GM12875 (cell line): ENCODE measurements around the gene ROBO1.

Experiments used
- H3K4me3 ChIP-seq: one replicate; pipeline ENCODE4 v1.5.1; 2011; ENCODE audit warnings: low read depth, low read length, control low read depth
- TF ChIP-seq, protein P1 (sequence below): IDR thresholded peaks from 2 replicates; pipeline ENCODE4 v1.5.1; 2011; ENCODE audit warnings: low read depth, mild to moderate bottlenecking, control low read depth, inconsistent platforms, low read length, moderate library complexity, borderline replicate concordance; ENCODE audit not compliant: insufficient read depth

ROBO1 gene

GRCh38 chr3:79002465-79003372 lies 765.1 kb downstream of the ROBO1 start:
- no peak overlapping the region for H3K4me3 ChIP-seq
- TF ChIP-seq, protein P1, sequence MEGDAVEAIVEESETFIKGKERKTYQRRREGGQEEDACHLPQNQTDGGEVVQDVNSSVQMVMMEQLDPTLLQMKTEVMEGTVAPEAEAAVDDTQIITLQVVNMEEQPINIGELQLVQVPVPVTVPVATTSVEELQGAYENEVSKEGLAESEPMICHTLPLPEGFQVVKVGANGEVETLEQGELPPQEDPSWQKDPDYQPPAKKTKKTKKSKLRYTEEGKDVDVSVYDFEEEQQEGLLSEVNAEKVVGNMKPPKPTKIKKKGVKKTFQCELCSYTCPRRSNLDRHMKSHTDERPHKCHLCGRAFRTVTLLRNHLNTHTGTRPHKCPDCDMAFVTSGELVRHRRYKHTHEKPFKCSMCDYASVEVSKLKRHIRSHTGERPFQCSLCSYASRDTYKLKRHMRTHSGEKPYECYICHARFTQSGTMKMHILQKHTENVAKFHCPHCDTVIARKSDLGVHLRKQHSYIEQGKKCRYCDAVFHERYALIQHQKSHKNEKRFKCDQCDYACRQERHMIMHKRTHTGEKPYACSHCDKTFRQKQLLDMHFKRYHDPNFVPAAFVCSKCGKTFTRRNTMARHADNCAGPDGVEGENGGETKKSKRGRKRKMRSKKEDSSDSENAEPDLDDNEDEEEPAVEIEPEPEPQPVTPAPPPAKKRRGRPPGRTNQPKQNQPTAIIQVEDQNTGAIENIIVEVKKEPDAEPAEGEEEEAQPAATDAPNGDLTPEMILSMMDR: no peak

DNA sequence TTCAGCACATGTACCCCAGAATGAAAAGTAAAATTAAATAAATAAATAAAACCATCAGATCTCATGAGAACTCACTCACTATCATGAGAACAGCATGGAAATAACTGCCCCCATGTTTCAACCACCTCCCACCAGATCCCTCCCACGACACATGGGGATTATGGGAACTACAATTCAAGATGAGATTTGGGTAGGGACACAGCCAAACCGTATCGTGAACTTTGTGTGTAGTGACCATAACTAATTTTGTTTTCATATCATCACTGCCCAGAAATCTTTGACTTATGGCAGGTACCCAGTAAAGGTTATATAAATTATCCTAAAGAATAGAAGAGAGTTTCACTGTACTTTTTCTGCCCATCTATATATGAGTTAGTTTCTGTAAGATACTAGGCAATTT lies 766.5 kb downstream of the ROBO1 start:
- TF ChIP-seq, protein P1: no peak
- no peak overlapping the region for H3K4me3 ChIP-seq

- TF ChIP-seq, protein P1: no peak
Measured at GRCh38 chr3:78999139-78999538, 768.7 kb downstream of the ROBO1 start.

DNA sequence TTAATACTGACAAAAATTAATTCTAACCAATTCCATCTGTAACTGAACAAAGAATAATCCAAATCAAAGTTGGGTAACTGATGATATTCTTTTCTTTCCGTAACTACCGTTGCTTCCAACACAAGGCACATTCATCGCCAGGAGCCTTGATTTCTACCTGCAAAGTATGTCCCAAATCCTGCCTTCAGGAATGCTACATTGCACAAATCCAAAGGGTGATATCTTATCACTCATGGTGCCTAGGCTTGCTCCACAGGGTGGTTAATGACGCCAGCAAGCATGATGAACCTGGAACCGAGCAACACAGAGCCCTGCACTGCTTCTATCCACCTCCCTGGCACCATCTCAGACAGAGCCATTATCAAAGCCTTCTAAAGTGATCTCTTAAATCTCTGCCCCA lies 772.7 kb downstream of the ROBO1 start:
- TF ChIP-seq, protein P1: no peak
- H3K4me3 ChIP-seq: no peak overlapping the region

More at GRCh38 chr3:78999139-78999538, 768.7 kb downstream of the ROBO1 start:
- no peak overlapping the region for H3K4me3 ChIP-seq

- H3K4me3 ChIP-seq: no peak overlapping the region
- TF ChIP-seq, protein P1: no peak
Measured at GRCh38 chr3:78994174-78995027, 773.4 kb downstream of the ROBO1 start.

- TF ChIP-seq, protein P1: no peak
- no peak overlapping the region for H3K4me3 ChIP-seq
Measured at GRCh38 chr3:78993375-78993774, 774.4 kb downstream of the ROBO1 start.
